Fibroblast of lung (primary cell): Measurements from ENCODE around the gene RASL11A. TPM values are rescaled to one million over a fixed set of nuclear protein-coding genes. Genes with fewer than 3 reads are reported as not detected.

Experiments used
- DNase-seq, 2 donors: peaks; one replicate each; pipeline versions ENCODE4 v3.0.0 to v3.0.0-alpha.2; 2010; ENCODE audit warnings: low read depth in 2 of 2
- H2AFZ ChIP-seq: 2 replicates; pipeline ENCODE4 v1.5.1; 2012; ENCODE audit warnings: low read length, control low read depth, inconsistent platforms
- H3K27ac ChIP-seq: 2 replicates; pipeline ENCODE4 v1.5.1; 2011; ENCODE audit warnings: low read length, control low read depth; ENCODE audit not compliant: insufficient read depth
- H3K27me3 ChIP-seq: 2 replicates; pipeline ENCODE4 v1.5.1; 2011; ENCODE audit warnings: mild to moderate bottlenecking, low read length; ENCODE audit not compliant: control insufficient read depth, insufficient read depth
- H3K36me3 ChIP-seq: 2 replicates; pipeline ENCODE4 v1.5.1; 2011; ENCODE audit warnings: low read length; ENCODE audit not compliant: control insufficient read depth, insufficient read depth
- H3K4me1 ChIP-seq: 2 replicates; pipeline ENCODE4 v1.5.1; 2011; ENCODE audit warnings: low read length; ENCODE audit not compliant: control insufficient read depth, insufficient read depth; ENCODE audit errors: extremely low read depth
- H3K4me2 ChIP-seq: 2 replicates; pipeline ENCODE4 v1.5.1; 2011; ENCODE audit warnings: low read length, control low read depth; ENCODE audit not compliant: insufficient read depth; ENCODE audit errors: extremely low read depth
- H3K4me3 ChIP-seq, 4 experiments: fragments of 200-600 bp in 1 of 4; sonication (generic) in 1 of 4; replicated peaks in 1 of 4; 2 replicates each; pipeline ENCODE4 v1.5.1; 2011 to 2016; ENCODE audit warnings: low read length in 4 of 4, low read depth in 3 of 4, mild to moderate bottlenecking in 3 of 4, control low read depth in 2 of 4, inconsistent platforms in 1 of 4, mixed read lengths in 1 of 4; ENCODE audit not compliant: insufficient read depth in 1 of 4; ENCODE audit errors: control extremely low read depth in 1 of 4
- H3K79me2 ChIP-seq: 2 replicates; pipeline ENCODE4 v1.5.1; 2012; ENCODE audit warnings: mild to moderate bottlenecking, low read length, inconsistent platforms; ENCODE audit not compliant: control insufficient read depth, insufficient read depth
- H3K9ac ChIP-seq: 2 replicates; pipeline ENCODE4 v1.5.1; 2011; ENCODE audit warnings: mild to moderate bottlenecking, low read length, control low read depth; ENCODE audit not compliant: insufficient read depth
- H3K9me3 ChIP-seq: 2 replicates; pipeline ENCODE4 v1.5.1; 2012; ENCODE audit warnings: low read depth, low read length; ENCODE audit not compliant: control insufficient read depth, insufficient read depth
- H4K20me1 ChIP-seq: 2 replicates; pipeline ENCODE4 v1.5.1; 2011; ENCODE audit warnings: low read length; ENCODE audit not compliant: control insufficient read depth, insufficient read depth; ENCODE audit errors: extremely low read depth
- EZH2 ChIP-seq: IDR thresholded peaks from 2 replicates; pipeline ENCODE4 v1.5.1; 2012; ENCODE audit warnings: low read length, control low read depth, mild to moderate bottlenecking; ENCODE audit errors: missing control alignments
- polyA plus RNA-seq, 2 donors: library from polyadenylated mRNA; depleted of rRNA in 1 of 2; stranded (reverse) in 1 of 2; unstranded in 1 of 2; fragments of >200 nt; gene quantifications; 2 replicates each; pipeline ENCODE4 v1.2.1, GENCODE V29; 2011 to 2012; ENCODE audit warnings: missing spikeins in 1 of 2
- total RNA-seq: library from RNA; depleted of rRNA; stranded (reverse); fragments of >200 nt; gene quantifications from 2 replicates; pipeline ENCODE4 v1.2.1, GENCODE V29; 2014
- TF ChIP-seq, protein P1 (sequence below), 2 donors: IDR thresholded peaks in 1 of 2; conservative IDR thresholded peaks in 1 of 2; 1 replicate in 1 of 2; 2 replicates in 1 of 2; pipeline ENCODE4 v1.5.1; 2011 to 2012; ENCODE audit warnings: low read length in 2 of 2, control low read depth in 1 of 2, inconsistent platforms in 1 of 2, low read depth in 1 of 2, mild to moderate bottlenecking in 1 of 2

The RASL11A gene
- total and polyA plus RNA-seq, 2 donors (not counting 1 experiment from before 2014, with no cell fraction given): 10.4 to 73.5 TPM

DNA sequence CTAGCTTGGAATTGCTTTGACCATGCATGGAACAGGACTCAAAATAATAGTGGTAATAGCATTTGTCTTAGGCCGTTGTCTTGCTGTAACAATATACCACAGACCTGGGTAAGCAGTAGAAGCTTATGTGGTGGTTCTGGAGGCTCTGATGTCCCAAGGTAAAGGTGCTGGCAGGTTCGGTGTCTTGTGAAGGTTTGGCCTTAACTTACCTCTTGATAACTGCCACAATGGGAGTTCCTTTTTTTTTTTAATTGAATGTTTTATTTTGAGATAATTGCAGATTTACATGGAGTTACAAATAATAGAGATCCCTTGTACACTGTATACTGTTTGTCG, 13.4 kb upstream of the RASL11A start:
- Histone ChIP-seq H3K4me1 (peaks cover 3% of the 10 kb centered on the region), H3K27me3 (no peaks in the 10 kb centered on the region), H3K9ac (no peak overlapping the region), H3K4me2 (no peak overlapping the region), H3K9me3 (no peaks in the 10 kb centered on the region), H2AFZ (no peak overlapping the region), H3K27ac (no peak overlapping the region), H4K20me1 (no peaks in the 10 kb centered on the region), H3K79me2 (peaks cover 38% of the 10 kb centered on the region), H3K4me3 (no peak overlapping the region), H3K36me3 (peaks cover 2% of the 10 kb centered on the region)
- DNase-seq: no peak
- TF ChIP-seq, protein P1, sequence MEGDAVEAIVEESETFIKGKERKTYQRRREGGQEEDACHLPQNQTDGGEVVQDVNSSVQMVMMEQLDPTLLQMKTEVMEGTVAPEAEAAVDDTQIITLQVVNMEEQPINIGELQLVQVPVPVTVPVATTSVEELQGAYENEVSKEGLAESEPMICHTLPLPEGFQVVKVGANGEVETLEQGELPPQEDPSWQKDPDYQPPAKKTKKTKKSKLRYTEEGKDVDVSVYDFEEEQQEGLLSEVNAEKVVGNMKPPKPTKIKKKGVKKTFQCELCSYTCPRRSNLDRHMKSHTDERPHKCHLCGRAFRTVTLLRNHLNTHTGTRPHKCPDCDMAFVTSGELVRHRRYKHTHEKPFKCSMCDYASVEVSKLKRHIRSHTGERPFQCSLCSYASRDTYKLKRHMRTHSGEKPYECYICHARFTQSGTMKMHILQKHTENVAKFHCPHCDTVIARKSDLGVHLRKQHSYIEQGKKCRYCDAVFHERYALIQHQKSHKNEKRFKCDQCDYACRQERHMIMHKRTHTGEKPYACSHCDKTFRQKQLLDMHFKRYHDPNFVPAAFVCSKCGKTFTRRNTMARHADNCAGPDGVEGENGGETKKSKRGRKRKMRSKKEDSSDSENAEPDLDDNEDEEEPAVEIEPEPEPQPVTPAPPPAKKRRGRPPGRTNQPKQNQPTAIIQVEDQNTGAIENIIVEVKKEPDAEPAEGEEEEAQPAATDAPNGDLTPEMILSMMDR (conservative IDR thresholded peaks at IDR 0.05 in 1 of 2, IDR thresholded peaks at IDR 0.05 in 1 of 2; ENCODE audit: low read depth in 1 of 2, low read length in 2 of 2): no peak

- H3K4me3 ChIP-seq: no peak overlapping the region
- H3K36me3 ChIP-seq: peaks cover 2% of the 10 kb centered on the region
- no peaks in the 10 kb centered on the region for H3K9me3 ChIP-seq
- H3K9ac ChIP-seq: no peak overlapping the region
- DNase-seq: no peak
- H3K27ac ChIP-seq: no peak overlapping the region
- H2AFZ ChIP-seq: no peak overlapping the region
- TF ChIP-seq, protein P1 (conservative IDR thresholded peaks at IDR 0.05 in 1 of 2, IDR thresholded peaks at IDR 0.05 in 1 of 2; ENCODE audit: low read depth in 1 of 2, low read length in 2 of 2): no peak
- no peak for TF ChIP-seq EZH2
- H3K27me3 ChIP-seq: no peaks in the 10 kb centered on the region
- no peak overlapping the region for H3K4me2 ChIP-seq
- peaks cover 33% of the 10 kb centered on the region for H3K79me2 ChIP-seq
- no peaks in the 10 kb centered on the region for H4K20me1 ChIP-seq
- H3K4me1 ChIP-seq: peaks cover 3% of the 10 kb centered on the region
Observed at GRCh38 chr13:27257648-27258253, 12.9 kb upstream of the RASL11A start.

- peaks cover 2% of the 10 kb centered on the region for H3K36me3 ChIP-seq
- no peak overlapping the region for H3K4me2 ChIP-seq
- no peaks in the 10 kb centered on the region for H3K9me3 ChIP-seq
- H3K4me1 ChIP-seq: peaks cover 3% of the 10 kb centered on the region
- no peak overlapping the region for H3K9ac ChIP-seq
- no peaks in the 10 kb centered on the region for H4K20me1 ChIP-seq
- peaks cover 22% of the 10 kb centered on the region for H3K79me2 ChIP-seq
- H3K27ac ChIP-seq: no peak overlapping the region
- no peaks in the 10 kb centered on the region for H3K27me3 ChIP-seq
- no peak for DNase-seq
- H2AFZ ChIP-seq: no peak overlapping the region
- no peak overlapping the region for H3K4me3 ChIP-seq
- TF ChIP-seq EZH2: no peak
- TF ChIP-seq, protein P1 (conservative IDR thresholded peaks at IDR 0.05 in 1 of 2, IDR thresholded peaks at IDR 0.05 in 1 of 2; ENCODE audit: low read depth in 1 of 2, low read length in 2 of 2): no peak
Observed at GRCh38 chr13:27258637-27259386, 11.8 kb upstream of the RASL11A start.
